Panc1 (cell line): ENCODE measurements around the gene EGFR. TPM values are rescaled to one million over a fixed set of nuclear protein-coding genes. Genes with fewer than 3 reads are reported as not detected.

Source experiments
- ATAC-seq: fragments of 200-7000 bp; cut with Tn5 transposase; 2 replicates; pipeline ENCODE4 v1.9.1; 2020; ENCODE audit warnings: mild to moderate bottlenecking, moderate library complexity
- BruUV-seq: library from RNA; stranded (reverse); fragments of 400-500 nt; replicated peaks from 2 replicates; lab custom pipeline; 2021; lab: Mats Ljungman, UMichigan
- CTCF ChIA-PET: fragments of 300-600 bp; sonication (Branson Sonifier 250); formaldehyde crosslinking; loops from one replicate; lab custom pipeline; 2022; ENCODE audit warnings: antibody characterized with exemption; lab: Charles Lee
- POLR2A ChIA-PET: fragments of 300-600 bp; sonication (Branson Sonifier 250); formaldehyde crosslinking; loops from one replicate; lab custom pipeline; 2022; ENCODE audit warnings: antibody characterized with exemption; lab: Charles Lee
- DNase-seq: peaks from one replicate; pipeline ENCODE4 v3.0.0-alpha.2; 2010; ENCODE audit warnings: low read depth, low spot score
- H3K27ac ChIP-seq: 2 replicates; pipeline ENCODE4 v1.5.1; 2011; ENCODE audit warnings: mild to moderate bottlenecking, low read length, inconsistent platforms
- H3K27me3 ChIP-seq: fragments of 200-500 bp; sonication (Bioruptor generic); 2 replicates; pipeline ENCODE4 v1.6.0; 2014; ENCODE audit warnings: low read length, inconsistent platforms; ENCODE audit not compliant: control insufficient read depth, insufficient read depth
- H3K36me3 ChIP-seq: fragments of 200-500 bp; sonication (Bioruptor generic); 2 replicates; pipeline ENCODE4 v1.5.1; 2014; ENCODE audit warnings: inconsistent platforms, mild to moderate bottlenecking, low read length, moderate library complexity; ENCODE audit not compliant: control insufficient read depth, insufficient read depth
- H3K4me1 ChIP-seq: 2 replicates; pipeline ENCODE4 v1.5.1; 2011; ENCODE audit warnings: inconsistent platforms, mild to moderate bottlenecking, low read length, moderate library complexity; ENCODE audit not compliant: control insufficient read depth, insufficient read depth
- H3K4me3 ChIP-seq, 2 experiments: 2 replicates each; pipeline ENCODE4 v1.5.1; 2011 to 2012; ENCODE audit warnings: low read depth in 2 of 2, low read length in 2 of 2, mild to moderate bottlenecking in 2 of 2, inconsistent platforms in 1 of 2, moderate library complexity in 1 of 2
- H3K9me3 ChIP-seq: fragments of 200-500 bp; sonication (Bioruptor generic); 2 replicates; pipeline ENCODE4 v1.5.1; 2014; ENCODE audit warnings: low read depth, mild to moderate bottlenecking, inconsistent platforms, low read length, moderate library complexity; ENCODE audit not compliant: control insufficient read depth, insufficient read depth
- POLR2AphosphoS5 ChIP-seq: IDR thresholded peaks from 2 replicates; pipeline ENCODE4 v1.6.1; 2012; ENCODE audit warnings: mild to moderate bottlenecking, low read depth, low read length, moderate library complexity
- SIN3A ChIP-seq: IDR thresholded peaks from 2 replicates; pipeline ENCODE4 v1.6.1; 2012; ENCODE audit warnings: low read depth, mild to moderate bottlenecking, low read length, moderate library complexity, borderline replicate concordance; ENCODE audit not compliant: insufficient read depth
- TCF7L2 ChIP-seq: IDR thresholded peaks from 2 replicates; pipeline ENCODE4 v1.6.1; 2011; ENCODE audit warnings: mild to moderate bottlenecking, low read depth, low read length, inconsistent platforms
- in situ Hi-C: cut with HindIII; loops from 2 replicates; pipeline ENCODE4 v1.10.0; 2016; ENCODE audit warnings: low sequenced_read_pairs, low pct_unique_long_range_greater_than_20kb
- intact Hi-C: fragments of 100-400 bp; cut with micrococcal nuclease; formaldehyde crosslinking; loops from one replicate; pipeline ENCODE4 v1.10.0; 2022; ENCODE audit not compliant: unreplicated experiment
- total RNA-seq: library from RNA; stranded (reverse); gene quantifications from one replicate; pipeline ENCODE4 v1.2.1, GENCODE V29; 2021; ENCODE audit not compliant: unreplicated experiment
- TF ChIP-seq, protein P1 (sequence below), 2 experiments: IDR thresholded peaks; 2 replicates each; pipeline ENCODE4 v1.6.1; 2011 to 2012; ENCODE audit warnings: low read depth in 2 of 2, control low read depth in 1 of 2, low read length in 1 of 2, mild to moderate bottlenecking in 1 of 2, moderate library complexity in 1 of 2; ENCODE audit not compliant: insufficient read depth in 1 of 2
- TF ChIP-seq, protein P2 (sequence below): fragments of 450-650 bp; IDR thresholded peaks from 2 replicates; pipeline ENCODE4 v1.5.1; 2017; ENCODE audit warnings: mild to moderate bottlenecking

The EGFR gene
- total RNA-seq, 1 experiment from 2014 or later, result 156 TPM

DNA sequence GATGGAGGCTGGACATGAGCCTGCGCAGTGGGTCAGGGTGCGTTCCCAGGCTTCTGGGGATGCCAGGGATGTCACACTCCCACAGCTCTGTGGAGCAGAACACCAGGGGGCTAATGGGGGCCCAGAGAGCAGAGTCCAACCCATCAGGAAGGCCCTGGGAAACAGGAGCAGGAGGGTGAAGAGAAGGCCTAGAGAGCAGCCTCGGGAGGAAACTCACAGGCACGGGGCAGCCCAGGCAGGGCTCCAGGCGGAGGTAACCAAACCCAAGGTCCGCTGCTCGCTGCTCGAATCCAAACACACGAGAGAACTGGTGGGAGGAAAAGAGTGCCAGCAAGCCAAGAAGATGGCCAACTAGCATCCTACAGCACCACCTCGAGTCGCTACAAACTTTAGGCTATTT lies 215.6 kb downstream of the EGFR start:
- H3K27me3 ChIP-seq, result peaks cover 5% of the 10 kb centered on the region; the same call in 1 of the 2 replicates
- no peaks in the 10 kb centered on the region for H3K36me3 ChIP-seq
- POLR2A ChIA-PET, result no interaction called here
- H3K27ac ChIP-seq, result no peak overlapping the region
- intact Hi-C loops, result no loop called here
- TF ChIP-seq, protein P1, sequence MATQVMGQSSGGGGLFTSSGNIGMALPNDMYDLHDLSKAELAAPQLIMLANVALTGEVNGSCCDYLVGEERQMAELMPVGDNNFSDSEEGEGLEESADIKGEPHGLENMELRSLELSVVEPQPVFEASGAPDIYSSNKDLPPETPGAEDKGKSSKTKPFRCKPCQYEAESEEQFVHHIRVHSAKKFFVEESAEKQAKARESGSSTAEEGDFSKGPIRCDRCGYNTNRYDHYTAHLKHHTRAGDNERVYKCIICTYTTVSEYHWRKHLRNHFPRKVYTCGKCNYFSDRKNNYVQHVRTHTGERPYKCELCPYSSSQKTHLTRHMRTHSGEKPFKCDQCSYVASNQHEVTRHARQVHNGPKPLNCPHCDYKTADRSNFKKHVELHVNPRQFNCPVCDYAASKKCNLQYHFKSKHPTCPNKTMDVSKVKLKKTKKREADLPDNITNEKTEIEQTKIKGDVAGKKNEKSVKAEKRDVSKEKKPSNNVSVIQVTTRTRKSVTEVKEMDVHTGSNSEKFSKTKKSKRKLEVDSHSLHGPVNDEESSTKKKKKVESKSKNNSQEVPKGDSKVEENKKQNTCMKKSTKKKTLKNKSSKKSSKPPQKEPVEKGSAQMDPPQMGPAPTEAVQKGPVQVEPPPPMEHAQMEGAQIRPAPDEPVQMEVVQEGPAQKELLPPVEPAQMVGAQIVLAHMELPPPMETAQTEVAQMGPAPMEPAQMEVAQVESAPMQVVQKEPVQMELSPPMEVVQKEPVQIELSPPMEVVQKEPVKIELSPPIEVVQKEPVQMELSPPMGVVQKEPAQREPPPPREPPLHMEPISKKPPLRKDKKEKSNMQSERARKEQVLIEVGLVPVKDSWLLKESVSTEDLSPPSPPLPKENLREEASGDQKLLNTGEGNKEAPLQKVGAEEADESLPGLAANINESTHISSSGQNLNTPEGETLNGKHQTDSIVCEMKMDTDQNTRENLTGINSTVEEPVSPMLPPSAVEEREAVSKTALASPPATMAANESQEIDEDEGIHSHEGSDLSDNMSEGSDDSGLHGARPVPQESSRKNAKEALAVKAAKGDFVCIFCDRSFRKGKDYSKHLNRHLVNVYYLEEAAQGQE (IDR thresholded peaks at IDR 0.05; ENCODE audit: insufficient read depth in 1 of 2, low read depth in 2 of 2, low read length in 1 of 2), result no peak
- TF ChIP-seq TCF7L2, result no peak
- no peak for TF ChIP-seq SIN3A
- no peak for TF ChIP-seq POLR2AphosphoS5
- H3K4me3 ChIP-seq, result no peak overlapping the region
- CTCF ChIA-PET, result no interaction called here
- no TSS peak for BruUV-seq
- in situ Hi-C loops, result no loop called here
- DNase-seq, result no peak
- no peaks in the 10 kb centered on the region for H3K4me1 ChIP-seq
- no peak for ATAC-seq
- H3K9me3 ChIP-seq, result no peaks in the 10 kb centered on the region

DNA sequence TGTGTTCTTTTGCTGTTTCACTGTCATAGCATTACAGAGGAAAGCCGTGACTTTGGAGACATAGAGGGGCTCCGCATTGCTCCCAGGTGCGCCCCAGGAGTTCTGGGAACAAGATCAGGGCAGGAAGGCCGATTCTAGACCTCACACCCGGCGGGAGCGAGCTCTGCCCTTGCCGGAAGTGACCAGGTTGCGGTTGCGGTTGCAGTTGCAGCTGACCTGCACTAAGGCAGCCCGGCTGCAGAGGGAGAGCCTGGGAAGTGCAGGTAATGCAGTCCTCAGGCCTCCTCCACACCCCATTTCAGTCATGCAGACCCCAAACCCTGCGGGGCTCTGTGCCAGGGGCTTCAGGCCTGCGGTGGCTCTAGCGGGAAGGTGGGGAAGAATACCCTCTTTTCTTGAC lies 216.3 kb downstream of the EGFR start:
- TF ChIP-seq, protein P2, sequence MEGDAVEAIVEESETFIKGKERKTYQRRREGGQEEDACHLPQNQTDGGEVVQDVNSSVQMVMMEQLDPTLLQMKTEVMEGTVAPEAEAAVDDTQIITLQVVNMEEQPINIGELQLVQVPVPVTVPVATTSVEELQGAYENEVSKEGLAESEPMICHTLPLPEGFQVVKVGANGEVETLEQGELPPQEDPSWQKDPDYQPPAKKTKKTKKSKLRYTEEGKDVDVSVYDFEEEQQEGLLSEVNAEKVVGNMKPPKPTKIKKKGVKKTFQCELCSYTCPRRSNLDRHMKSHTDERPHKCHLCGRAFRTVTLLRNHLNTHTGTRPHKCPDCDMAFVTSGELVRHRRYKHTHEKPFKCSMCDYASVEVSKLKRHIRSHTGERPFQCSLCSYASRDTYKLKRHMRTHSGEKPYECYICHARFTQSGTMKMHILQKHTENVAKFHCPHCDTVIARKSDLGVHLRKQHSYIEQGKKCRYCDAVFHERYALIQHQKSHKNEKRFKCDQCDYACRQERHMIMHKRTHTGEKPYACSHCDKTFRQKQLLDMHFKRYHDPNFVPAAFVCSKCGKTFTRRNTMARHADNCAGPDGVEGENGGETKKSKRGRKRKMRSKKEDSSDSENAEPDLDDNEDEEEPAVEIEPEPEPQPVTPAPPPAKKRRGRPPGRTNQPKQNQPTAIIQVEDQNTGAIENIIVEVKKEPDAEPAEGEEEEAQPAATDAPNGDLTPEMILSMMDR, result no peak
- no peak for TF ChIP-seq POLR2AphosphoS5
- TF ChIP-seq TCF7L2, result no peak
- TF ChIP-seq SIN3A, result no peak
- TF ChIP-seq, protein P1 (IDR thresholded peaks at IDR 0.05; ENCODE audit: insufficient read depth in 1 of 2, low read depth in 2 of 2, low read length in 1 of 2), result no peak
- POLR2A ChIA-PET, result no interaction called here
- no peaks in the 10 kb centered on the region for H3K9me3 ChIP-seq
- DNase-seq (no peak), ATAC-seq (peak; percentile 57)
- no peaks in the 10 kb centered on the region for H3K36me3 ChIP-seq
- intact Hi-C loops (no loop called here), in situ Hi-C loops (no loop called here)
- no TSS peak for BruUV-seq
- CTCF ChIA-PET, result no interaction called here
- H3K27ac ChIP-seq, result no peak overlapping the region
- H3K4me3 ChIP-seq, result no peak overlapping the region
- H3K4me1 ChIP-seq, result no peaks in the 10 kb centered on the region
- H3K27me3 ChIP-seq, result peaks cover 5% of the 10 kb centered on the region; the same call in 1 of the 2 replicates
